Activated CD8-positive, alpha-beta memory T cell treated with anti-CD3 and anti-CD28 coated beads, Interleukin-2, amount 10 ng/mL, durations not matched to agents 7 days and 5 days (primary cell): Measurements from ENCODE around the gene ADM5. TPM values are rescaled to one million over a fixed set of nuclear protein-coding genes. Genes with fewer than 3 reads are reported as not detected.

Experiments
- ATAC-seq: fragments of 150-1000 bp; cut with Tn5 transposase; one replicate; pipeline ENCODE4 v1.10.0; 2021; ENCODE audit warnings: moderate library complexity
- CTCF ChIA-PET: fragments of 350-600 bp; sonication (Branson Sonifier 250); formaldehyde crosslinking; loops from one replicate; lab custom pipeline; 2021; ENCODE audit warnings: antibody characterized with exemption; lab: Charles Lee
- DNase-seq: peaks from one replicate; pipeline ENCODE4 v3.0.0-alpha.2; 2020
- H3K27ac Mint-ChIP-seq: one replicate; pipeline ENCODE4 v1.8.0; 2021; ENCODE audit warnings: mild to moderate bottlenecking, mixed read lengths
- H3K27me3 Mint-ChIP-seq: one replicate; pipeline ENCODE4 v1.8.0; 2021; ENCODE audit warnings: mixed read lengths
- H3K36me3 Mint-ChIP-seq: one replicate; pipeline ENCODE4 v1.8.0; 2021; ENCODE audit warnings: mild to moderate bottlenecking, mixed read lengths
- H3K4me1 Mint-ChIP-seq: one replicate; pipeline ENCODE4 v1.8.0; 2021; ENCODE audit warnings: mixed read lengths
- H3K4me3 Mint-ChIP-seq: one replicate; pipeline ENCODE4 v1.8.0; 2021; ENCODE audit warnings: mild to moderate bottlenecking, moderate library complexity, mixed read lengths
- H3K9me3 Mint-ChIP-seq: one replicate; pipeline ENCODE4 v1.8.0; 2022; ENCODE audit warnings: low read depth, mixed read lengths
- total RNA-seq, 2 experiments: library from RNA; stranded (reverse); gene quantifications; one replicate each; pipeline ENCODE4 v1.2.3, GENCODE V29; 2021

The ADM5 gene
- total RNA-seq, 2 experiments from 2014 or later = 2.7 to 3.5 TPM

DNA sequence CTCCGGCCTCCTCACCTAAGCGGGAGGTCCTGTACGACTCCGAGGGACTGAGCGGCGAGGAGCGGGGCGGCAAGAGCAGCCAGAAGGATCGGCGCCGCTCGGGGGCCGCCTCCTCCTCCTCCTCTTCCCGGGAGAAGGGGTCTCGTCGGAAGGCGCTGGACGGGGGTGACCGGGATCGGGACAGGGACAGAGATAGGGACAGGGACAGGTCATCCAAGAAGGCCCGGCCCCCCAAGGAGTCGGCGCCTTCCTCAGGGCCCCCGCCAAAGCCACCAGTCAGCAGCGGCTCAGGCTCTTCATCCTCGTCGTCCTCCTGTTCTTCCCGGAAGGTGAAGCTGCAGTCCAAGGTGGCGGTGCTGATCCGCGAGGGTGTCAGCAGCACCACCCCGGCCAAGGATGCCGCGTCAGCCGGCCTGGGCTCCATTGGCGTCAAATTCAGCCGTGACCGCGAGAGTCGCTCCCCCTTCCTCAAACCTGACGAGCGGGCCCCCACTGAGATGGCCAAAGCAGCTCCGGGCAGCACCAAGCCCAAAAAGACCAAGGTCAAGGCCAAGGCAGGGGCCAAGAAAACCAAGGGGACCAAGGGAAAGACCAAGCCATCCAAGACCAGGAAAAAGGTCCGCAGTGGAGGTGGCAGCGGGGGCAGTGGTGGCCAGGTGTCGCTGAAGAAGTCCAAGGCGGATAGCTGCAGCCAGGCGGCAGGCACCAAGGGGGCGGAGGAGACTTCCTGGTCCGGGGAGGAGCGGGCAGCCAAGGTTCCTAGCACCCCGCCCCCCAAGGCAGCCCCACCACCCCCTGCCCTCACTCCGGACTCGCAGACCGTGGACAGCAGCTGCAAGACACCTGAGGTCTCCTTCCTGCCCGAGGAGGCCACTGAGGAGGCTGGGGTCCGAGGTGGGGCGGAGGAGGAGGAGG is 36.6 kb upstream of the ADM5 start:
- H3K27ac Mint-ChIP-seq = no peak overlapping the region
- CTCF ChIA-PET = no interaction called here
- no peaks in the 10 kb centered on the region for H3K27me3 Mint-ChIP-seq
- peaks cover 22% of the 10 kb centered on the region for H3K36me3 Mint-ChIP-seq
- DNase-seq (no peak), ATAC-seq (no peak)
- H3K4me3 Mint-ChIP-seq = no peak overlapping the region
- H3K9me3 Mint-ChIP-seq = no peaks in the 10 kb centered on the region
- peaks cover 2% of the 10 kb centered on the region for H3K4me1 Mint-ChIP-seq

GRCh38 chr19:49653466-49653806 is 36.0 kb upstream of the ADM5 start:
- Mint-ChIP-seq H3K4me3 (no peak overlapping the region), H3K36me3 (peaks cover 23% of the 10 kb centered on the region), H3K4me1 (peaks cover 2% of the 10 kb centered on the region), H3K27ac (no peak overlapping the region), H3K27me3 (no peaks in the 10 kb centered on the region), H3K9me3 (no peaks in the 10 kb centered on the region)
- no peak for ATAC-seq
- DNase-seq = no peak
- CTCF ChIA-PET = no interaction called here

GRCh38 chr19:49654581-49654980 is 34.8 kb upstream of the ADM5 start:
- ATAC-seq = no peak
- DNase-seq = no peak
- H3K4me1 Mint-ChIP-seq = peaks cover 2% of the 10 kb centered on the region
- no peak overlapping the region for H3K4me3 Mint-ChIP-seq
- CTCF ChIA-PET = no interaction called here
- H3K36me3 Mint-ChIP-seq = peaks cover 28% of the 10 kb centered on the region
- no peaks in the 10 kb centered on the region for H3K27me3 Mint-ChIP-seq
- no peaks in the 10 kb centered on the region for H3K9me3 Mint-ChIP-seq
- no peak overlapping the region for H3K27ac Mint-ChIP-seq

DNA sequence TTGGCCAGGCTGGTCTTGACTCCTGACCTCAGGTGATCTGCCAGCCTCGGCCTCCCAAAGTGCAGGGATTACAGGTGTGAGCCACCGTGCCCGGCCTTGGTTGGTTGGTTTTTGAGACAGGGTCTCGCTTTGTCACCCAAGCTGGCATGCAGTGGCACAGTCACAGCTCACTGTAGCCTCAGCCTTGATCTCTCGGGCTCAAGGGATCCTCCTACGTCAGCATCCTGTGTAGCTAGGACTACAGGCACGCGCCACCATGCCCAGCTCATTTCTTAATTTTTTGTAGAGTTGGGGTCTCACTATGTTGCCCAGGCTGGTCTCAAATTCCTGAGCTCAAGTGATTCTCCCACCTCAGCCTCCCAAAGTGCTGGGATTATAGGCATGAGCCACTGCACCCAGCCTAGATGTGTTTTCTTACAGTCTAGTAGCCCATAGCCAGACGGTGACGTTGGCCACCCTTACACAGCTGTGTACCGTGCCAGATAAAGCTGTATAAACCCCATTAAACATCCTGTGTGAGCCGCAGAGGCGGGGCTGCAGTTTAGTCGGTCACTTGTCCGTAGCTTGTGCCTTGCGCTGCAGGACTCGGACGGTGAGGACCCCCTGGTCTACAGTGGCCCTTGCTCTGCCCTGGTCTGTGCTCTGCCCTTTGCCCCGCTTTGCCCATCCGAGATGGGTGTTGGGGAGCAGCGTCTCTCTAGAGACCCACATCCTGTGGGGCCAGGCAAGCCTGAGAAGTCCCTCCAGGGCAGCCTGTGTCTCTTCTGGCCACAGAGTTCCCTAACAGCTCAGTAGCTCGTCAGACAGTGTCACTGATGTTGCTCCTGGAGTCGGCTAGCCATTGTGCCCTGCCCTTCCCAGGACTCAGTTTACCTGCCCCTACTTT is 33.6 kb upstream of the ADM5 start:
- H3K27me3 Mint-ChIP-seq = no peaks in the 10 kb centered on the region
- DNase-seq = no peak
- peaks cover 2% of the 10 kb centered on the region for H3K4me1 Mint-ChIP-seq
- H3K27ac Mint-ChIP-seq = no peak overlapping the region
- H3K36me3 Mint-ChIP-seq = peaks cover 31% of the 10 kb centered on the region
- CTCF ChIA-PET = interaction anchor here (1.1 to 1.6 kb wide), 3 partner anchors 13 to 25 kb away, joined by 3 to 6 read pairs (median 5); partner anchors contain the start of gene PRMT1
- ATAC-seq = no peak
- no peak overlapping the region for H3K4me3 Mint-ChIP-seq
- H3K9me3 Mint-ChIP-seq = no peaks in the 10 kb centered on the region

GRCh38 chr19:49656456-49657109 is 32.8 kb upstream of the ADM5 start:
- Mint-ChIP-seq H3K4me1 (peaks cover 2% of the 10 kb centered on the region), H3K4me3 (no peak overlapping the region), H3K36me3 (peaks cover 32% of the 10 kb centered on the region), H3K27me3 (no peaks in the 10 kb centered on the region), H3K9me3 (no peaks in the 10 kb centered on the region), H3K27ac (no peak overlapping the region)
- CTCF ChIA-PET = interaction anchor here (1.1 to 1.7 kb wide), 4 partner anchors 13 to 87 kb away, joined by 3 to 6 read pairs (median 4); partner anchors contain the start of gene PRMT1
- ATAC-seq = no peak
- DNase-seq = no peak

DNA sequence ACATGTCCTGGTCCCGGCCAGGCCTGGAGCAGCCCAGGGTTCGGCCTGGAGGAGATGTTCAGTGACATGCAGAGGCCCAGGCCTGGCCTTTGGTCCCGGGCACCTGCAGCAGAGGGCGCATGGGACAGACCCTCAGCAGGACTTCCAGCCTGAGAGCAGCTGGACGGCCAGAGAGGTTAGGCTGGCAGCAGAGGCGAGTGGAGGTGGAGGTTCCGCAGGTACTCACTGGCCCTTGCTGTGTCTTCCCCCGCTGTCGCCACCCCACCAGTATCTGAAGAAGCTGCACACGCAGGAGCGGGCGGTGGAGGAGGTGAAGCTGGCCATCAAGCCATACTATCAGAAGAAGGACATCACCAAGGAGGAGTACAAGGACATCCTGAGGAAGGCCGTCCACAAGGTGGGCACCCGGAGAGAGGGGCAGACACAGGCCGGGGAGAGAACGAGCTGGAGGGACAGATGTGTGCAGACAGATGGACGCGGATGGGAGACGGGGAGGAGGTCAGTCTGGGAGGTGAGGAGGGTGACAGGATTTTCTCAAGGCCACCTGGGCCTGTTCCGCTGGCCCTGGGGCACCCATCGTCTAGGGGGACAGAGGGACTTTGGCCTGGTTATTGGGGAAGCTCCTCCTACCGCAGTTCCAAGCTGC is 31.8 kb upstream of the ADM5 start:
- Mint-ChIP-seq H3K4me3 (no peak overlapping the region), H3K27ac (no peak overlapping the region), H3K4me1 (peaks cover 5% of the 10 kb centered on the region), H3K27me3 (no peaks in the 10 kb centered on the region), H3K36me3 (peaks cover 33% of the 10 kb centered on the region), H3K9me3 (no peaks in the 10 kb centered on the region)
- DNase-seq (no peak), ATAC-seq (no peak)
- CTCF ChIA-PET = interaction anchor here (1.7 kb wide), 1 partner anchor 88 kb away, joined by 4 read pairs; no protein-coding TSS in a partner anchor

DNA sequence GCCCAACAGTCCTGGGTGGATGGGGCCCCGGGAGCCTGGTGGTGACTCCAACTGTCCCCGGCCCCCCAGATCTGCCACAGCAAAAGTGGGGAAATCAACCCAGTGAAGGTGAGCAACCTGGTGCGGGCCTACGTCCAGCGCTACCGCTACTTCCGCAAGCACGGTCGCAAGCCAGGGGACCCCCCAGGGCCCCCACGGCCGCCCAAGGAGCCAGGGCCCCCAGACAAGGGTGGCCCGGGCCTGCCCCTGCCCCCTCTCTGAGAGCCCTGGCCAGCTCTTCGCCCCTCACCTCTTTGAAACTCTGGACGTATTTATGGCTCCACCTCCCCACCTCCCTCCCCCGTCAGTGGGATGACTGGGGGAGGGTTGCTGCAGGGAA is 31.3 kb upstream of the ADM5 start:
- Mint-ChIP-seq H3K27ac (no peak overlapping the region), H3K4me1 (peaks cover 10% of the 10 kb centered on the region)
- no peak for DNase-seq

GRCh38 chr19:49658566-49659442 is 30.6 kb upstream of the ADM5 start:
- no peak for DNase-seq
- Mint-ChIP-seq H3K9me3 (no peaks in the 10 kb centered on the region), H3K36me3 (peaks cover 35% of the 10 kb centered on the region), H3K4me3 (no peak overlapping the region), H3K27ac (no peak overlapping the region), H3K27me3 (no peaks in the 10 kb centered on the region), H3K4me1 (peaks cover 17% of the 10 kb centered on the region)
- CTCF ChIA-PET = interaction anchor here (0.9 kb wide), 1 partner anchor 18 kb away, joined by 3 read pairs; the partner anchor contains the start of gene PRMT1
- ATAC-seq = no peak

More for the DNA sequence above, 31.3 kb upstream of the ADM5 start:
- Mint-ChIP-seq H3K27me3 (no peaks in the 10 kb centered on the region), H3K36me3 (peaks cover 35% of the 10 kb centered on the region), H3K4me3 (no peak overlapping the region), H3K9me3 (no peaks in the 10 kb centered on the region)
- CTCF ChIA-PET = interaction anchor here (1.7 kb wide), 1 partner anchor 88 kb away, joined by 4 read pairs; no protein-coding TSS in a partner anchor
- ATAC-seq = no peak

GRCh38 chr19:49660338-49660961 is 28.9 kb upstream of the ADM5 start:
- no peaks in the 10 kb centered on the region for H3K27me3 Mint-ChIP-seq
- H3K4me3 Mint-ChIP-seq = no peak overlapping the region
- H3K36me3 Mint-ChIP-seq = peaks cover 29% of the 10 kb centered on the region
- DNase-seq (no peak), ATAC-seq (no peak)
- peaks cover 21% of the 10 kb centered on the region for H3K4me1 Mint-ChIP-seq
- CTCF ChIA-PET = interaction anchor here (1.2 kb wide), 1 partner anchor 158 kb away, joined by 3 read pairs; no protein-coding TSS in a partner anchor
- H3K9me3 Mint-ChIP-seq = no peaks in the 10 kb centered on the region
- no peak overlapping the region for H3K27ac Mint-ChIP-seq

GRCh38 chr19:49662011-49662410 is 27.4 kb upstream of the ADM5 start:
- no peaks in the 10 kb centered on the region for H3K27me3 Mint-ChIP-seq
- H3K9me3 Mint-ChIP-seq = no peaks in the 10 kb centered on the region
- peaks cover 25% of the 10 kb centered on the region for H3K36me3 Mint-ChIP-seq
- H3K27ac Mint-ChIP-seq = no peak overlapping the region
- no peak for ATAC-seq
- H3K4me3 Mint-ChIP-seq = no peak overlapping the region
- CTCF ChIA-PET = interaction anchor here (1.1 to 2.7 kb wide), 2 partner anchors 10 to 19 kb away, joined by 3 to 11 read pairs; no protein-coding TSS in a partner anchor
- H3K4me1 Mint-ChIP-seq = peaks cover 27% of the 10 kb centered on the region
- DNase-seq = no peak

GRCh38 chr19:49663224-49663623 is 26.2 kb upstream of the ADM5 start:
- no peaks in the 10 kb centered on the region for H3K27me3 Mint-ChIP-seq
- H3K36me3 Mint-ChIP-seq = peaks cover 21% of the 10 kb centered on the region
- H3K9me3 Mint-ChIP-seq = no peaks in the 10 kb centered on the region
- H3K4me3 Mint-ChIP-seq = peak overlapping the region; percentile 97
- peaks cover 34% of the 10 kb centered on the region for H3K4me1 Mint-ChIP-seq
- CTCF ChIA-PET = interaction anchor here (1.5 to 6.6 kb wide), 4 partner anchors 9 to 20 kb away, joined by 4 to 64 read pairs (median 8); partner anchors contain the start of gene PRMT1
- no peak for DNase-seq
- peak overlapping the region; percentile 92 for H3K27ac Mint-ChIP-seq
- no peak for ATAC-seq
